ENCODE measurements around the gene RBMS3. TPM values are rescaled to one million over a fixed set of nuclear protein-coding genes. Genes with fewer than 3 reads are reported as not detected.

The RBMS3 gene
- total and polyA plus RNA-seq, 2 of the 13 experiments (the other 11 are each of a cell fraction or from before 2014, with no cell fraction given) = not detected

GRCh38 chr3:29263476-29263875 is 17.4 kb upstream of the RBMS3 start:
- no peak overlapping the region for H3K4me2 ChIP-seq (ENCODE audit: low read depth, low read length)
- H4K20me1 ChIP-seq (ENCODE audit: insufficient read depth, low read length) = no peaks in the 10 kb centered on the region
- no peak overlapping the region for H3K4me3 ChIP-seq (replicated peaks in 1 of 3; ENCODE audit: insufficient read depth in 1 of 3, low read depth in 2 of 3, low read length in 3 of 3)
- in situ Hi-C loops (cut with HindIII; ENCODE audit: extremely low pct_ligation_motif_present, low pct_unique_long_range_greater_than_20kb) (no loop called here), intact Hi-C loops (cut with micrococcal nuclease; ENCODE audit: unreplicated experiment) (no loop called here)
- no peak overlapping the region for H2AFZ ChIP-seq (ENCODE audit: low read length)
- no peak overlapping the region for H3K9ac ChIP-seq (ENCODE audit: insufficient read depth, low read depth, low read length)
- DNase-seq (ENCODE audit: low spot score) = no peak
- CTCF ChIA-PET (ENCODE audit: low intra/inter-chr PET ratio, low total read pairs) = no interaction called here
- H3K27me3 ChIP-seq (ENCODE audit: control insufficient read depth in 1 of 2, insufficient read depth in 2 of 2, low read length in 2 of 2) = no peaks in the 10 kb centered on the region
- POLR2A ChIA-PET = no interaction called here
- 3% methylated on average over 4 of the region's 4 CpGs for WGBS (ENCODE audit: low lambda C conversion rate)
- H3K36me3 ChIP-seq (replicated peaks in 1 of 2; ENCODE audit: control insufficient read depth in 1 of 2, insufficient read depth in 2 of 2, low read length in 2 of 2) = no peaks in the 10 kb centered on the region
- no peak overlapping the region for H3K27ac ChIP-seq (ENCODE audit: extremely low read length, insufficient read depth, low read length)
- no TSS peak for BruUV-seq (replicated peaks)
- no peak for FAIRE-seq
- H3K4me1 ChIP-seq (ENCODE audit: insufficient read depth, low read length) = no peaks in the 10 kb centered on the region
- ATAC-seq = no peak
- no peaks in the 10 kb centered on the region for H3K79me2 ChIP-seq (ENCODE audit: insufficient read depth, low read length)
- H3K9me3 ChIP-seq (ENCODE audit: low read length) = no peaks in the 10 kb centered on the region
- TF ChIP-seq ZNF350 (CRISPR knock-in tag; IDR thresholded peaks at IDR 0.05; ENCODE audit: borderline replicate concordance, low read depth) = no peak
- TF ChIP-seq ZKSCAN8 (CRISPR knock-in tag; IDR thresholded peaks at IDR 0.05; ENCODE audit: borderline replicate concordance) = no peak
- no peak for TF ChIP-seq HNRNPUL1 (IDR thresholded peaks at IDR 0.05; ENCODE audit: low read depth, low read length)

- intact Hi-C loops (cut with micrococcal nuclease; ENCODE audit: unreplicated experiment) = no loop called here
- no peaks in the 10 kb centered on the region for H3K36me3 ChIP-seq (replicated peaks in 1 of 2; ENCODE audit: control insufficient read depth in 1 of 2, insufficient read depth in 2 of 2, low read length in 2 of 2)
- no peak overlapping the region for H3K4me3 ChIP-seq (replicated peaks in 1 of 3; ENCODE audit: insufficient read depth in 1 of 3, low read depth in 2 of 3, low read length in 3 of 3)
- no peaks in the 10 kb centered on the region for H3K79me2 ChIP-seq (ENCODE audit: insufficient read depth, low read length)
- H3K9ac ChIP-seq (ENCODE audit: insufficient read depth, low read depth, low read length) = no peak overlapping the region
- no TSS peak for BruUV-seq (replicated peaks)
- in situ Hi-C loops (cut with HindIII; ENCODE audit: extremely low pct_ligation_motif_present, low pct_unique_long_range_greater_than_20kb) = no loop called here
- ATAC-seq (no peak), DNase-seq (ENCODE audit: low spot score) (no peak), FAIRE-seq (no peak)
- H3K9me3 ChIP-seq (ENCODE audit: low read length) = no peaks in the 10 kb centered on the region
- 15% methylated on average over 4 of the region's 4 CpGs for WGBS (ENCODE audit: low lambda C conversion rate)
- H3K27me3 ChIP-seq (ENCODE audit: control insufficient read depth in 1 of 2, insufficient read depth in 2 of 2, low read length in 2 of 2) = no peaks in the 10 kb centered on the region
- H4K20me1 ChIP-seq (ENCODE audit: insufficient read depth, low read length) = no peaks in the 10 kb centered on the region
- H3K4me1 ChIP-seq (ENCODE audit: insufficient read depth, low read length) = no peaks in the 10 kb centered on the region
- no peak overlapping the region for H2AFZ ChIP-seq (ENCODE audit: low read length)
- H3K27ac ChIP-seq (ENCODE audit: extremely low read length, insufficient read depth, low read length) = no peak overlapping the region
- POLR2A ChIA-PET = no interaction called here
- H3K4me2 ChIP-seq (ENCODE audit: low read depth, low read length) = no peak overlapping the region
- CTCF ChIA-PET (ENCODE audit: low intra/inter-chr PET ratio, low total read pairs) = no interaction called here
- TF ChIP-seq KAT8 (CRISPR knock-in tag; IDR thresholded peaks at IDR 0.05) (no peak), CCDC6 (CRISPR knock-in tag; IDR thresholded peaks at IDR 0.05) (no peak), ZC3H4 (CRISPR knock-in tag; IDR thresholded peaks at IDR 0.05; ENCODE audit: borderline replicate concordance) (no peak), MAFK (conservative IDR thresholded peaks at IDR 0.05 in 1 of 2, IDR thresholded peaks at IDR 0.05 in 1 of 2; ENCODE audit: low read length in 2 of 2) (peak; percentile 56 to 83; a peak in 3 of 4 replicates), NFYC (CRISPR knock-in tag; IDR thresholded peaks at IDR 0.05) (no peak), PRMT3 (CRISPR knock-in tag; IDR thresholded peaks at IDR 0.05; ENCODE audit: borderline replicate concordance, low read depth) (no peak)
- TF ChIP-seq, protein P1, sequence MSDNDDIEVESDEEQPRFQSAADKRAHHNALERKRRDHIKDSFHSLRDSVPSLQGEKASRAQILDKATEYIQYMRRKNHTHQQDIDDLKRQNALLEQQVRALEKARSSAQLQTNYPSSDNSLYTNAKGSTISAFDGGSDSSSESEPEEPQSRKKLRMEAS (IDR thresholded peaks at IDR 0.05) = no peak
- TF ChIP-seq, protein P2, sequence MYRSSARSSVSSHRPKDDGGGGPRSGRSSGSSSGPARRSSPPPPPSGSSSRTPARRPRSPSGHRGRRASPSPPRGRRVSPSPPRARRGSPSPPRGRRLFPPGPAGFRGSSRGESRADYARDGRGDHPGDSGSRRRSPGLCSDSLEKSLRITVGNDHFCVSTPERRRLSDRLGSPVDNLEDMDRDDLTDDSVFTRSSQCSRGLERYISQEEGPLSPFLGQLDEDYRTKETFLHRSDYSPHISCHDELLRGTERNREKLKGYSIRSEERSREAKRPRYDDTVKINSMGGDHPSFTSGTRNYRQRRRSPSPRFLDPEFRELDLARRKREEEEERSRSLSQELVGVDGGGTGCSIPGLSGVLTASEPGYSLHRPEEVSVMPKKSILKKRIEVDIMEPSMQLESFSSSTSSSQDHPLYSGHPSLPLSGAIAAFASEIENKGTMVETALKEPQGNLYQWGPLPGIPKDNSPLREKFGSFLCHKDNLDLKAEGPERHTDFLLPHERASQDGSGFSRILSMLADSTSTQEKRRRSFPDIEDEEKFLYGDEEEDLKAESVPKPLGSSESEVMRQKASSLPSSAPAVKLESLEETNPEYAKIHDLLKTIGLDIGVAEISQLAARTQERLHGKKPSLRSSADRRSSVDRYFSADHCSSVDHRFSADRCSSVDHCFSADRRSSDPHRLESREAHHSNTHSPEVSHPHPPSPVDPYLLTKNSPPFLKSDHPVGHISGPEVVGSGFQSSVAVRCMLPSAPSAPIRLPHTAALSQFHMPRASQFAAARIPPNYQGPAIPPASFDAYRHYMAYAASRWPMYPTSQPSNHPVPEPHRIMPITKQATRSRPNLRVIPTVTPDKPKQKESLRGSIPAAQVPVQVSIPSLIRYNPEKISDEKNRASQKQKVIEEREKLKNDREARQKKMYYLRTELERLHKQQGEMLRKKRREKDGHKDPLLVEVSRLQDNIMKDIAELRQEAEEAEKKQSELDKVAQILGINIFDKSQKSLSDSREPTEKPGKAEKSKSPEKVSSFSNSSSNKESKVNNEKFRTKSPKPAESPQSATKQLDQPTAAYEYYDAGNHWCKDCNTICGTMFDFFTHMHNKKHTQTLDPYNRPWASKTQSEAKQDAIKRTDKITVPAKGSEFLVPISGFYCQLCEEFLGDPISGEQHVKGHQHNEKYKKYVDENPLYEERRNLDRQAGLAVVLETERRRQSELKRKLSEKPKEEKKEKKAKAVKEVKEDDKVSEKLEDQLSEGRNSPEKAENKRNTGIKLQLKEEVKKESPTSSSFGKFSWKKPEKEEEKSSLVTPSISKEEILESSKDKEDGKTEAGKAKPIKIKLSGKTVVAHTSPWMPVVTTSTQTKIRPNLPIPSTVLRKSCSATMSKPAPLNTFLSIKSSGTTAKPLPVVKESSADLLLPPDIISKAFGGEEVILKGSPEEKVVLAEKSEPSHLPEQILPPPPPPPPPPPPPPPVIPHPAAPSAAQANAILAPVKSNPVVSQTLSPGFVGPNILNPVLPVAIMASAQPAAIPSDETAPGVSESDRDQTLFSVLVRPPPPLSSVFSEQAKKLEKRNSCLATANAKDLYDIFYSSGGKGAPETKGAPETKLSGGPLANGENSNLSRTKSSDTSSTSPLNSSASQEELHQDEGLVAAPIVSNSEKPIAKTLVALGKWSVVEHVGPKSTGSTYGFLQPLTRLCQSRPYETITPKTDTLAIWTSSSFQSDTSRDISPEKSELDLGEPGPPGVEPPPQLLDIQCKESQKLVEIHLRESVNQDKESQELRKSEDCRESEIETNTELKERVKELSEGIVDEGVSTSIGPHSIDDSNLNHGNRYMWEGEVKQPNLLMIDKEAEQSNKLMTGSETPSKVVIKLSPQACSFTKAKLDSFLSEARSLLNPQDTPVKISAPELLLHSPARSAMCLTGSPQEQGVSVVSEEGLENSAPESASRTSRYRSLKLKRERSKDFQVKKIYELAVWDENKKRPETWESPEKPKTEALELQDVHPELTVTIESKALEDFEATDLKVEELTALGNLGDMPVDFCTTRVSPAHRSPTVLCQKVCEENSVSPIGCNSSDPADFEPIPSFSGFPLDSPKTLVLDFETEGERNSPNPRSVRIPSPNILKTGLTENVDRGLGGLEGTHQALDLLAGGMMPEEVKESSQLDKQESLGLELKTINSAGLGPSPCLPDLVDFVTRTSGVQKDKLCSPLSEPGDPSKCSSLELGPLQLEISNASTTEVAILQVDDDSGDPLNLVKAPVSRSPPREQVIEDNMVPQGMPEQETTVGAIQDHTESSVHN (CRISPR knock-in tag; IDR thresholded peaks at IDR 0.05) = no peak
Measured at GRCh38 chr3:29265509-29266072, 15.3 kb upstream of the RBMS3 start.
